HCT116 (cell line): ENCODE measurements around the gene MCCD1. TPM values are rescaled to one million over a fixed set of nuclear protein-coding genes. Genes with fewer than 3 reads are reported as not detected.

ENCODE experiments used
- ATAC-seq: fragments of 200-7000 bp; cut with Tn5 transposase; 2 replicates; pipeline ENCODE4 v1.9.1; 2020; ENCODE audit warnings: mild to moderate bottlenecking, moderate library complexity
- BruUV-seq: library from RNA; stranded (reverse); fragments of 400-500 nt; replicated peaks from 2 replicates; lab custom pipeline; 2021; lab: Mats Ljungman, UMichigan
- CTCF ChIA-PET: fragments of 300-600 bp; sonication (Branson Sonifier 250); formaldehyde crosslinking; loops from one replicate; lab custom pipeline; 2021; ENCODE audit warnings: antibody characterized with exemption; lab: Charles Lee
- POLR2A ChIA-PET: fragments of 300-600, 350-600 bp; sonication (Branson Sonifier 250); formaldehyde crosslinking; loops from one replicate; lab custom pipeline; 2021; ENCODE audit warnings: antibody characterized with exemption; lab: Charles Lee
- RAD21 ChIA-PET, 2 experiments: fragments of 300-600 bp; sonication (Branson Sonifier 250); formaldehyde crosslinking; loops; one replicate each; lab custom pipeline; 2023; ENCODE audit warnings: low total read pairs in 2 of 2; ENCODE audit not compliant: uncharacterized antibody in 2 of 2, unreplicated experiment in 2 of 2, low non-redundant PET in 1 of 2; lab: Charles Lee
- DNase-seq: peaks from one replicate; pipeline ENCODE4 v3.0.0-alpha.2; 2010; ENCODE audit warnings: low read depth, low spot score
- H2AFZ ChIP-seq: fragments of 200-600 bp; shearing (Covaris generic), sonication (generic); 2 replicates; pipeline ENCODE4 v1.6.1; 2017; ENCODE audit warnings: low read depth, mixed run types, mixed read lengths, antibody characterized with exemption, low read length; ENCODE audit not compliant: poor library complexity, severe bottlenecking
- H3K27ac ChIP-seq: 2 replicates; pipeline ENCODE4 v1.5.1; 2012; ENCODE audit warnings: low read depth, low read length
- H3K27me3 ChIP-seq: fragments of 200-600 bp; sonication (generic); 2 replicates; pipeline ENCODE4 v1.6.1; 2016; ENCODE audit warnings: mixed run types, low read length, mixed read lengths; ENCODE audit not compliant: insufficient read depth
- H3K36me3 ChIP-seq, 2 experiments: fragments of 200-500 bp in 1 of 2; fragments of 200-600 bp in 1 of 2; sonication (Bioruptor generic) in 1 of 2; sonication (generic) in 1 of 2; 2 replicates each; pipeline versions ENCODE4 v1.5.1 to v1.6.1; 2014 to 2016; ENCODE audit warnings: low read length in 2 of 2, inconsistent platforms in 1 of 2, mixed read lengths in 1 of 2, mixed run types in 1 of 2; ENCODE audit not compliant: insufficient read depth in 2 of 2, control insufficient read depth in 1 of 2
- H3K4me1 ChIP-seq, 2 experiments: fragments of 200-600 bp in 1 of 2; sonication (generic) in 1 of 2; 2 replicates each; pipeline versions ENCODE4 v1.5.1 to v1.6.1; 2012 to 2017; ENCODE audit warnings: low read length in 2 of 2, inconsistent platforms in 1 of 2, mild to moderate bottlenecking in 1 of 2, mixed read lengths in 1 of 2, mixed run types in 1 of 2, moderate library complexity in 1 of 2; ENCODE audit not compliant: insufficient read depth in 2 of 2, control insufficient read depth in 1 of 2
- H3K4me2 ChIP-seq: fragments of 200-600 bp; sonication (generic); 2 replicates; pipeline ENCODE4 v1.6.1; 2017; ENCODE audit warnings: mixed run types, low read length, mixed read lengths
- H3K4me3 ChIP-seq, 2 experiments: fragments of 200-600 bp in 1 of 2; sonication (generic) in 1 of 2; replicated peaks in 1 of 2; 2 replicates each; pipeline ENCODE4 v1.5.1; 2011 to 2016; ENCODE audit warnings: low read length in 2 of 2, control low read depth in 1 of 2, low read depth in 1 of 2, mild to moderate bottlenecking in 1 of 2, mixed read lengths in 1 of 2, mixed run types in 1 of 2
- H3K79me2 ChIP-seq: fragments of 200-600 bp; sonication (generic); 2 replicates; pipeline ENCODE4 v1.6.1; 2017; ENCODE audit warnings: mild to moderate bottlenecking, mixed run types, low read length, moderate library complexity, mixed read lengths; ENCODE audit not compliant: insufficient read depth
- H3K9ac ChIP-seq: fragments of 200-600 bp; sonication (generic); 2 replicates; pipeline ENCODE4 v1.6.1; 2016; ENCODE audit warnings: low read length, mixed read lengths
- H3K9me2 ChIP-seq: fragments of 200-600 bp; sonication (generic), shearing (Covaris generic); 2 replicates; pipeline ENCODE4 v1.6.1; 2017; ENCODE audit warnings: mixed run types, mild to moderate bottlenecking, moderate library complexity; ENCODE audit not compliant: insufficient read depth
- H3K9me3 ChIP-seq, 2 experiments: fragments of 200-500 bp in 1 of 2; fragments of 200-600 bp in 1 of 2; sonication (Bioruptor generic) in 1 of 2; sonication (generic) in 1 of 2; 2 replicates each; pipeline ENCODE4 v1.6.1; 2014 to 2017; ENCODE audit warnings: low read length in 2 of 2, mixed read lengths in 2 of 2, inconsistent platforms in 1 of 2, low read depth in 1 of 2, mild to moderate bottlenecking in 1 of 2, mixed run types in 1 of 2, moderate library complexity in 1 of 2; ENCODE audit not compliant: control insufficient read depth in 1 of 2, insufficient read depth in 1 of 2
- H4K20me1 ChIP-seq: fragments of 200-600 bp; sonication (generic), shearing (Covaris generic); 2 replicates; pipeline ENCODE4 v1.6.1; 2017; ENCODE audit warnings: mixed run types, mild to moderate bottlenecking, moderate library complexity; ENCODE audit not compliant: insufficient read depth
- ATF3 ChIP-seq: IDR thresholded peaks from 2 replicates; pipeline ENCODE4 v1.6.1; 2012
- EGR1 ChIP-seq: IDR thresholded peaks from 2 replicates; pipeline ENCODE4 v1.6.1; 2012; ENCODE audit warnings: low read depth
- ELF1 ChIP-seq: IDR thresholded peaks from 2 replicates; pipeline ENCODE4 v1.6.1; 2012; ENCODE audit warnings: low read depth, borderline replicate concordance
- EZH2 ChIP-seq: fragments of 200-600 bp; sonication (generic); IDR thresholded peaks from 2 replicates; pipeline ENCODE4 v1.6.1; 2017; ENCODE audit warnings: antibody characterized with exemption, mixed run types
- FOSL1 ChIP-seq: IDR thresholded peaks from 2 replicates; pipeline ENCODE4 v1.6.1; 2012; ENCODE audit warnings: low read depth
- MAX ChIP-seq: IDR thresholded peaks from 2 replicates; pipeline ENCODE4 v1.6.1; 2012
- TCF7L2 ChIP-seq: IDR thresholded peaks from 2 replicates; pipeline ENCODE4 v1.7.0; 2011; ENCODE audit warnings: borderline replicate concordance, inconsistent platforms; ENCODE audit not compliant: insufficient read depth, insufficient read length; ENCODE audit errors: extremely low read depth
- YY1 ChIP-seq: IDR thresholded peaks from 2 replicates; pipeline ENCODE4 v1.6.1; 2011; ENCODE audit warnings: low read length, low read depth, moderate library complexity, mild to moderate bottlenecking; ENCODE audit not compliant: insufficient replicate concordance; ENCODE audit errors: extremely low read depth
- ZFX ChIP-seq: fragments of 450-650 bp; IDR thresholded peaks from 2 replicates; pipeline ENCODE4 v1.6.1; 2017
- intact Hi-C: fragments of 100-400 bp; cut with micrococcal nuclease; formaldehyde crosslinking; loops from 2 replicates; pipeline ENCODE4 v1.10.0; 2022
- total RNA-seq: library from RNA; stranded (reverse); gene quantifications from one replicate; pipeline ENCODE4 v1.2.1, GENCODE V29; 2021; ENCODE audit not compliant: unreplicated experiment

MCCD1 gene
- total RNA-seq, 1 experiment from 2014 or later = not detected

- no peak for TF ChIP-seq EZH2
- TF ChIP-seq EGR1 = no peak
- no peak for TF ChIP-seq YY1
- TF ChIP-seq ELF1 = no peak
- TF ChIP-seq FOSL1 = no peak
- no peak for TF ChIP-seq MAX
Observed at GRCh38 chr6:31513456-31514165, 15.2 kb upstream of the MCCD1 start (continued).

GRCh38 chr6:31521835-31522234 lies 6.9 kb upstream of the MCCD1 start:
- ATAC-seq = no peak
- H3K4me3 ChIP-seq = no peak overlapping the region
- no peaks in the 10 kb centered on the region for H3K9me3 ChIP-seq
- intact Hi-C loops = no loop called here
- H3K4me2 ChIP-seq = no peak overlapping the region
- DNase-seq = no peak
- no peaks in the 10 kb centered on the region for H3K79me2 ChIP-seq
- H3K27me3 ChIP-seq = no peaks in the 10 kb centered on the region
- ChIA-PET POLR2A (no interaction called here), CTCF (no interaction called here), RAD21 (no interaction called here)
- no peak overlapping the region for H3K9ac ChIP-seq
- no peaks in the 10 kb centered on the region; a peak in 1 of 4 replicates for H3K4me1 ChIP-seq
- no peaks in the 10 kb centered on the region for H3K36me3 ChIP-seq
- TF ChIP-seq ATF3 (no peak), ELF1 (no peak), ZFX (no peak), TCF7L2 (no peak)
- no peaks in the 10 kb centered on the region for H4K20me1 ChIP-seq
- H2AFZ ChIP-seq = no peak overlapping the region
- no peak overlapping the region for H3K27ac ChIP-seq
- BruUV-seq = no TSS peak
- no peaks in the 10 kb centered on the region for H3K9me2 ChIP-seq
